Stimulated activated CD4-positive, alpha-beta T cell treated with anti-CD3 and anti-CD28 coated beads, Interleukin-1b, Interleukin-23, amount 100 ng/mL, for 1 hour (primary cell): ENCODE results near the gene MAGEA2.
"Not testable (repeated sequence)": the region's sequence is repeated elsewhere in the genome, so short reads cannot be mapped to it uniquely, and the experiment has no call there.

Source experiments
- DNase-seq, 2 donors: peaks; one replicate each; pipeline ENCODE4 v3.0.0-alpha.2; 2020; ENCODE audit warnings: low read depth in 2 of 2

Gene MAGEA2

DNA sequence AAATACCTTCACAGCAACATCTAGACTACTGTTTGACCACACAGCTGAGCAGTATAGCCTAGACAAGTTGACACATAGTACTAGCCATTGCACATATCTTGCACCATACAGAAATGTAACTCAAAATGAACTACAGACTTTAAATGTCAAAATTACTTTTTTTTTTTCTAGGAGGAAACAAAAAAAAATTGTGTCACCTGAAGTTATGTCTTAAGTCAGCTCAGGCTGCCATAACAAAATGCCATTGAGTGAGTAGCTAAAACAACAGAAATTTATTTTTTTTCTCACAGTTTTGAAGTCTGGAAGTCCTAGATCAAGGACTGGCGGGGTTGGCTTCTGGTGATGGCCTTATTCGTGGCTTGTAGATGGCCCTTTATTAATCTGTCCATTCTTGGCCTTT is 44.5 kb downstream of the MAGEA2 start, which contains the start of gene CSAG2:
CSAG2 (minus strand) TSS at position 101 of the 400 bp plus-strand sequence. CDS start 161 bp downstream, outside the sequence.
- DNase-seq: not testable (repeated sequence)

GRCh38 chrX:152706500-152706899 is 47.1 kb downstream of the MAGEA2 start:
- DNase-seq: not testable (repeated sequence)

- DNase-seq: not testable (repeated sequence)
Measured at GRCh38 chrX:152700390-152700789, 53.3 kb downstream of the MAGEA2 start.
